GM06990 (cell line): Measurements from ENCODE around the gene GLS.

Experiments used
- DNase-seq: peaks from one replicate; pipeline ENCODE4 v3.0.0-alpha.2; 2011; ENCODE audit not compliant: insufficient read length; ENCODE audit errors: extremely low read depth
- H3K27me3 ChIP-seq: replicated peaks from 2 replicates; pipeline ENCODE4 v1.6.0; 2011; ENCODE audit warnings: low read length; ENCODE audit not compliant: control insufficient read depth, insufficient read depth
- H3K36me3 ChIP-seq: 2 replicates; pipeline ENCODE4 v1.5.1; 2011; ENCODE audit warnings: low read length; ENCODE audit not compliant: control insufficient read depth, insufficient read depth
- H3K4me3 ChIP-seq: replicated peaks from 2 replicates; pipeline ENCODE4 v1.5.1; 2011; ENCODE audit warnings: low read depth, mild to moderate bottlenecking, control low read depth, low read length
- CTCF ChIP-seq: IDR thresholded peaks from 2 replicates; pipeline ENCODE4 v1.5.1; 2011; ENCODE audit warnings: low read length, control low read depth, mild to moderate bottlenecking, inconsistent platforms; ENCODE audit not compliant: insufficient read depth, poor library complexity, severe bottlenecking

Gene GLS

DNA sequence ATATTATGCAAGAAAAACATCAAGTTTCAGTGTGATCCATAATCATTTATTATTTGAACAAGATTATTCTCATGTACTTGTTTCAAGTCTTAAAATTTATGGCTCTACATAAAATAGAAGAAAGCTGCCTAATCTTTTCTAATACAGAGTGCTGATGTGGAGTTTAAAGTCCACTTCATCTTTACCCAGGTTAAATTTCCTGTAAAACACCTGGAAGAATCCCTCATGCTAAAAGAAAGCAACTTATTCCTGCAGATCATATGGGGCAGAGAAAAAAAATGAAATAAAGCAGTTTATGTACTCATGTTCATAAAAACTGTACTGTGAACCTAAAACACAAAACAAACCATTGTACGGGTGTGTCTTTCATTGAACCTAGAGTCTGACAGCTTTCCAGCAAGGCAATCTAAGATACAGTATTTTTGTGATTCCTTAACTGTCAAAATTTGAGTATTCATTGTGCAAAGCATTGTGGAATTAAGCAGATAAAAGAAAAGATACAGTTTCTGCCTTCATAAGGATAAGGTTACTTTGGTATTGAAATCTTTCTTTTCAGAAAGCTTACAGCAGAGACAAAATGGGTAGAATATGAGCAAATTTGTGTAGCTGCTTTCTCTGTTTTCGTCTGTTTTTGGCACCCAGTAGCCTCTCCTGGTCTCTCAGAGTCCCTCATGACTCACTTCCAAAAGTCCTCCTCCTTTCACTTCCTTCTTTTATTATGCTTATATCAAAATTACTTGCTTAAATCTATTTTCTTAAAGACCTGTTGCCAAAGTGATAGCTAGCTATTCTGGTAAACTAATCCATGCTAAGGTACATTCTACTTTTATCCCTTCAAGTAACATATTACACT, 26.9 kb upstream of the GLS start:
- no peak for TF ChIP-seq CTCF
- Histone ChIP-seq H3K27me3 (no peaks in the 10 kb centered on the region), H3K36me3 (no peaks in the 10 kb centered on the region), H3K4me3 (no peak overlapping the region)
- DNase-seq, result no peak

GRCh38 chr2:190854726-190855125, 25.9 kb upstream of the GLS start:
- Histone ChIP-seq H3K36me3 (no peaks in the 10 kb centered on the region), H3K27me3 (no peaks in the 10 kb centered on the region), H3K4me3 (no peak overlapping the region)
- DNase-seq, result no peak
- no peak for TF ChIP-seq CTCF

- H3K4me3 ChIP-seq, result no peak overlapping the region
- H3K36me3 ChIP-seq, result no peaks in the 10 kb centered on the region
- TF ChIP-seq CTCF, result no peak
- no peak for DNase-seq
- no peaks in the 10 kb centered on the region for H3K27me3 ChIP-seq
Measured at GRCh38 chr2:190855245-190855644, 25.4 kb upstream of the GLS start.

GRCh38 chr2:190856985-190857384, 23.6 kb upstream of the GLS start:
- Histone ChIP-seq H3K36me3 (no peaks in the 10 kb centered on the region), H3K27me3 (no peaks in the 10 kb centered on the region), H3K4me3 (no peak overlapping the region)
- no peak for TF ChIP-seq CTCF
- no peak for DNase-seq

DNA sequence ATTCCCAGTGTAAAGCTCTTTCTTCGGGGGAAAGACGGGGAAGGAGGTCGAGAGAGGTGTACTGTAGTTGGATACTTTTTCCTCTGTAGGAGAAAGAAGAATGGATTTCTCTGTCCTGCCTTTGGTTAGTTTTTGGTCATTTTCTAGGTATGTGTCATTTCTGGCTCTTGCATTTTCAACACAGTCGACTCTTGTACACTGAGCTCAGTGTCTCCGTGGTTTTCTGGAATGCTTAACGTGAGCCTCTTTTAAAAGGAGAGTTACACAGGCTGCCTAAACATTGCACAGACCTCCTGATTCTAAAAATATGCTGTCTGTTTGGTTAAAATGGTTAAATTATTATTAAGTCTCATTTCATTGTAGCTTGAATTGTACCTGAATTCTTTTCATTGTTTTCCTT, 21.8 kb upstream of the GLS start:
- no peaks in the 10 kb centered on the region for H3K36me3 ChIP-seq
- no peak for DNase-seq
- H3K27me3 ChIP-seq, result no peaks in the 10 kb centered on the region
- no peak overlapping the region for H3K4me3 ChIP-seq
- TF ChIP-seq CTCF, result no peak
